Naive thymus-derived CD8-positive, alpha-beta T cell (primary cell): ENCODE measurements around the gene GRIN2C. TPM values are rescaled to one million over a fixed set of nuclear protein-coding genes. Genes with fewer than 3 reads are reported as not detected.

Source experiments
- ATAC-seq, 2 donors: fragments of 150-1000 bp; cut with Tn5 transposase in 1 of 2; sonication (Bioruptor Pico), chemical (Tn5 transposase) in 1 of 2; 1 replicate in 1 of 2; 2 replicates in 1 of 2; pipeline ENCODE4 v1.10.0; 2021; ENCODE audit warnings: mild to moderate bottlenecking in 2 of 2, moderate library complexity in 2 of 2
- POLR2A ChIA-PET: fragments of 350-600 bp; sonication (Branson Sonifier 250); formaldehyde crosslinking; loops from one replicate; lab custom pipeline; 2021; ENCODE audit warnings: antibody characterized with exemption; lab: Charles Lee
- DNase-seq, 10 donors: peaks; one replicate each; pipeline versions ENCODE4 v3.0.0 to v3.0.0-alpha.2; 2020 to 2022
- H3K27ac Mint-ChIP-seq, 10 donors: one replicate each; pipeline ENCODE4 v1.8.0; 2020 to 2022; ENCODE audit warnings: mild to moderate bottlenecking in 10 of 10, mixed read lengths in 10 of 10, moderate library complexity in 4 of 10, inconsistent platforms in 1 of 10
- H3K27me3 Mint-ChIP-seq, 5 donors: one replicate each; pipeline ENCODE4 v1.8.0; 2021 to 2022; ENCODE audit warnings: mixed read lengths in 5 of 5
- H3K36me3 Mint-ChIP-seq, 3 donors: one replicate each; pipeline ENCODE4 v1.8.0; 2020 to 2022; ENCODE audit warnings: mixed read lengths in 3 of 3, mild to moderate bottlenecking in 2 of 3, inconsistent platforms in 1 of 3
- H3K4me1 Mint-ChIP-seq, 4 donors: one replicate each; pipeline ENCODE4 v1.8.0; 2021 to 2022; ENCODE audit warnings: mixed read lengths in 4 of 4
- H3K4me3 Mint-ChIP-seq, 10 donors: one replicate each; pipeline ENCODE4 v1.8.0; 2020 to 2022; ENCODE audit warnings: mild to moderate bottlenecking in 10 of 10, mixed read lengths in 10 of 10, moderate library complexity in 6 of 10, inconsistent platforms in 1 of 10
- H3K9me3 Mint-ChIP-seq, 9 donors: one replicate each; pipeline ENCODE4 v1.8.0; 2020 to 2022; ENCODE audit warnings: mixed read lengths in 9 of 9, mild to moderate bottlenecking in 3 of 9, inconsistent platforms in 1 of 9, moderate library complexity in 1 of 9
- polyA plus RNA-seq, 3 donors: library from polyadenylated mRNA; unstranded; fragments of 300-500 nt; fragmentation: Illumina TruSeq; gene quantifications; one replicate each; pipeline ENCODE4 v1.2.3, GENCODE V29; 2021
- total RNA-seq, 8 experiments: library from RNA in 2 of 8; stranded (reverse) in 2 of 8; gene quantifications; one replicate each; pipeline ENCODE4 v1.2.3 and lab custom pipeline; 2021 to 2026

Gene GRIN2C
- total and polyA plus RNA-seq, 5 experiments from 2014 or later = 0.08 TPM; not detected in 3

DNA sequence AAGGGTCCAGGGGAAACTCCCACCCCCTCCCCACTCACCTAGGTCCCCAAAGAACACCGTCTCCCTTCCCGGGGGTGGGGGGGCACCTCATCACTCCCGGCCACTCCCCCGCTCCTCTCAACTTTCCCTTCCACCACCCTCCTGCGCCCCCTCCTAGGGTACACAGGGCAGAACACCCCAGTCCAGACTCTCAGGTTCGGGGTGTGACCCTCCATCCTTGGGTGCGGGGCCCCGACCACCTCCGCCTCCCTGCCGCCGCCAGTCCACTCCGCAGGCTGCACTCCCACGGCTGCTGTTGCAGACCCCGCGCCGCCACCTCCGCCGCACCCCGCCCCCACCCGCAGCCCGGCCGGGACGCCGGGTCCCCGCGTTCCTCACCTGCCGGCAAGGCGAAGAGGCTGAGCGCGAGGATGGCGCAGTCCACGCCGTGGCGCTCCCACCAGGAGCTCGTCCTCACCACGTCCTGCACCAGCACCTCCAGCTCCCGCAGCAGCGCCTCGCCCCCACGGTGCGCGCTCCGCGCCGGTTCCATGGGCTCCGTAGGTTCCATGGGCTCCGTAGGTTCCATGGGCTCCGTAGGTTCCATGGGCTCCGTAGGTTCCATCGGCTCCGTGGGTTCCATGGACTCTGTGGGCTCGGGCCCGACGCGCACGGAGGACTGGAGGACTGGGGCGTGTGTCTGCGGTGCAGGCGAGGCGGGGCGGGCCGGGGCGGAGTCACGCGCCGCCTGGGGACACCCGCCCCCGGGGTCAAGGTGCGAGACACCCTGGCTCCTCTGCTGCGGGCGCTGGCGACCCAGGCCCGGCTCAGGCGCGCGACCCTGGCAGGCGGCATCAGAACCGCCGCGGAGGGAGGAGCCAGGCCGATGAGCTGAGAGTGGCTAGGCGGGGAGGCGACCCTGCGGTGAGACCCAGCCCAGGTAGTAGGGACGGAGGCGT lies 33.6 kb upstream of the GRIN2C start, which contains the start of gene FADS6:
FADS6 (minus strand) TSS at position 660 of the 938 bp plus-strand sequence; CDS start at position 622, 38 bp downstream.
- peaks cover 21 to 57% (median 36%) of the 10 kb centered on the region in 5 donors for H3K27me3 Mint-ChIP-seq
- H3K4me1 Mint-ChIP-seq = peaks cover 2 to 9% (median 5%) of the 10 kb centered on the region in 4 donors
- no peaks in the 10 kb centered on the region for H3K9me3 Mint-ChIP-seq
- ATAC-seq (peak; percentile 70 to 72), DNase-seq (peak in 1 of 10 donors; percentile 11)
- no peaks in the 10 kb centered on the region for H3K36me3 Mint-ChIP-seq
- POLR2A ChIA-PET = interaction anchor here (0.8 kb wide), 1 partner anchor 15 kb away, joined by 3 read pairs; no protein-coding TSS in a partner anchor
- peak within 1 kb of the TSS; percentile 56 to 86 (median 74) for H3K4me3 Mint-ChIP-seq
- peak within 1 kb of the TSS in 2 of 10 donors; percentile 59 to 71 for H3K27ac Mint-ChIP-seq

DNA sequence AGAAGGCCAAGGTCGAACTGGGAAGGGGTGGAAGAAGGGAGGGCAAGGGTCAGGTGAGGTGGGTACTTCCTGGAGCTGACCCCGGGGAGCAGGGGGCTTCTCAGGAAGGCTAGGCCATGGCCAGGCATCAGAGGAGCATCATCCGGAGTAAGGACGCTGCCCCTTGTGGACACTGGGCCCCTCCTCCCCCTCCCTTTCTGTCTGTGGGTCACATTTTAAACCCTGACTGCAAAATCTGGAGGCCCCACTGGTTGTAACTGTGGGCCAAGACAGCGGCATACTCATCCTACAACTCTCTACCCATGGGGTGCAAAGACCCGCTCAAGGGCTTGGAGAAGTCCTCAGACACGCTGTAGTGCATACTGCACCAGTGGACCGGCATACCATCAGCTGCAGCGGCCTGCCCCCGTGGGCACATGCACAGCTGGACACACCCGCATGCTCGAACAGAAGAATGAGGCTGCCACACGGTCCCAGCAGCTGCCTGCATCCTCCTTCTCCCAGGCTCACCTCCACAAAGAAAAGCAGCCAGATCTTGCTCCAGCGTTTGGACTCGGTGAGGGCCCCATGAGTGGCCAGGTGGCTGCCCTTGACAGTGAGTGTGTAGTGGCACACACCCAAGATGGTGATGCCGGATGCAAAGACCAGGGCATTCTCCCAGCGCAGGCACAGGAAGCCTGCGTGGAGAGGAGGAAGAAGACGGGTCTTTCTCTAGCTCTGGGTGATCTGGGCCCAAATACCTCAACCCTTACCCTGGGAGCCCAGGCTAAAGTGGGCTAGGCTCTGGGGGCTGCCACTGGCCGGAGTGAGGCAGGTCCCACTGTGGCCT lies 32.5 kb upstream of the GRIN2C start:
- peaks cover 21 to 60% (median 36%) of the 10 kb centered on the region in 5 donors for H3K27me3 Mint-ChIP-seq
- POLR2A ChIA-PET = interaction anchor here (0.5 to 0.8 kb wide), 2 partner anchors 14 to 1497 kb away, joined by 3 read pairs; no protein-coding TSS in a partner anchor

DNA sequence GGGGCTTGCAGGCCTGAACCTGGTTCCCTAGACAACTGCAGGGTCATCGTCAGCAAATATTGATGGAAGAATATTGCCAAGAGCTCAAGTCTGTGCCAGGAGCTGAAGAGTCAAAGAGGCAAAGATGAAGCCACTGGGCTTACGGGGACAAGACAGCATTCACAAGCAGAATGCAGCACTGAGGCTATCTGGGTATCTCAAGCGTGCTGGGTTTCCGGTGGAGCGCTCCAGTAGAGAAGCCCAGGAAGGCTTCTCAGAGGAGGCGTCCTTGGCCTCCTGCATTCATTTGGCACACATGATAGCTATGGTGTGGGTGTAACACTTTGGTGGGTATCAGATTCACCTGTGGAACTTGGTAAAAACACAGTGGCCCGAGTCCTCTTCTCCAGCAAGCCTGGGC lies 30.9 kb upstream of the GRIN2C start:
- Mint-ChIP-seq H3K27ac (no peak overlapping the region), H3K27me3 (peaks cover 16 to 60% (median 29%) of the 10 kb centered on the region in 5 donors), H3K4me3 (no peak overlapping the region), H3K36me3 (no peaks in the 10 kb centered on the region), H3K9me3 (no peaks in the 10 kb centered on the region), H3K4me1 (peaks cover 3 to 9% (median 5%) of the 10 kb centered on the region in 4 donors)
- ATAC-seq = no peak
- POLR2A ChIA-PET = no interaction called here
- no peak for DNase-seq

More for the DNA sequence above, 32.5 kb upstream of the GRIN2C start:
- no peak overlapping the region for H3K27ac Mint-ChIP-seq
- DNase-seq (no peak), ATAC-seq (no peak)
- no peaks in the 10 kb centered on the region for H3K9me3 Mint-ChIP-seq
- no peaks in the 10 kb centered on the region for H3K36me3 Mint-ChIP-seq
- H3K4me1 Mint-ChIP-seq = peaks cover 2 to 9% (median 5%) of the 10 kb centered on the region in 4 donors
- peak overlapping the region in 3 of 10 donors; percentile 48 to 77 (median 61) for H3K4me3 Mint-ChIP-seq

DNA sequence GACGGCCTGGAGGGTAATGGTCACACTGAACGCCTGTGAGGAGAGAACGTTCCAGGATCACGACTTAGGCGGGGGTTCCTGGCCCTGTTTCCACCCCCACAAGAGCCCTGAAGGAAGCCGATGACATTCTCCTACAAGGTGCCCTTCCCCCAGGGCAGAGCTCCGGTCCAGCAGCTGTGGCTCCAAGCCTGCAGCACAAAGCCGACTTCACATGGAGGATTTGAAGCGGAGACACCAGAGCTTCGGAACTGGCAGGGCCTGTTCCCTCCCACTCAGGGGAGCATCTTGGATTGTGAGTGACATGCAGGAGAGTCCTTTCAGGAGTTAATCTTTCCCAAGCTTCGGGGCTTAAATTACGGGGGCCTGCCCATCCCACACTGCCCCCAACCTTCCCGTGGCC lies 28.8 kb upstream of the GRIN2C start:
- POLR2A ChIA-PET = no interaction called here
- ATAC-seq (no peak), DNase-seq (no peak)
- Mint-ChIP-seq H3K27ac (no peak overlapping the region), H3K27me3 (peaks cover 10 to 49% (median 23%) of the 10 kb centered on the region in 5 donors), H3K36me3 (no peaks in the 10 kb centered on the region), H3K4me3 (no peak overlapping the region), H3K4me1 (peaks cover 0 to 5% (median under 1%) of the 10 kb centered on the region in 4 donors), H3K9me3 (no peaks in the 10 kb centered on the region)

DNA sequence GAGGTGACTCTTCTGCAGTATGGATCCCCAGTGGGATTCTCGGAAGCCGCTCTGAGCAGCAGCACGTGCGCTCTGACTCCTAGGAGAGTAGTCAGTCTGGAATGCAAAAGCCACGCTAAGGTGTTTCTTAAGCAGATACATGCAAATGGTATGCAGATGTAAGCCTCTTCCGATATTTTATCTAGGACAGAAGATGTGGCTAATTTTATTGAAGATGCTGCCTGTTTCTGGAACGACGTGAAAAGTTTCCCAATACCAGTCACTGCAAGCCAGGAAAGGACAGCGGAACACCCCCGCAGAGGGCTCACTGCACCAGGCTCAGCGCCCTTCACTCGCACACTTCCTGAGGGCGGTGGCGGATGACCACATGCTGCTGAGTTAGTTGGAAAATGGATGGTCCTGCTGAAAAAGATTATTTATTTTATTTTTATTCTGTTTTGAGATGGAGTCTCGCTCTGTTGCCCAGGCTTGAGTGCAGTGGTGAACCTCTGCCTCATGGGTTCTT lies 23.6 kb upstream of the GRIN2C start:
- ATAC-seq = no peak
- Mint-ChIP-seq H3K4me1 (peaks cover 0 to 2% (median 0%) of the 10 kb centered on the region in 4 donors), H3K36me3 (no peaks in the 10 kb centered on the region), H3K9me3 (no peaks in the 10 kb centered on the region), H3K27me3 (peaks cover 6 to 21% (median 14%) of the 10 kb centered on the region in 5 donors), H3K27ac (no peak overlapping the region), H3K4me3 (no peak overlapping the region)
- DNase-seq = no peak
- POLR2A ChIA-PET = no interaction called here

DNA sequence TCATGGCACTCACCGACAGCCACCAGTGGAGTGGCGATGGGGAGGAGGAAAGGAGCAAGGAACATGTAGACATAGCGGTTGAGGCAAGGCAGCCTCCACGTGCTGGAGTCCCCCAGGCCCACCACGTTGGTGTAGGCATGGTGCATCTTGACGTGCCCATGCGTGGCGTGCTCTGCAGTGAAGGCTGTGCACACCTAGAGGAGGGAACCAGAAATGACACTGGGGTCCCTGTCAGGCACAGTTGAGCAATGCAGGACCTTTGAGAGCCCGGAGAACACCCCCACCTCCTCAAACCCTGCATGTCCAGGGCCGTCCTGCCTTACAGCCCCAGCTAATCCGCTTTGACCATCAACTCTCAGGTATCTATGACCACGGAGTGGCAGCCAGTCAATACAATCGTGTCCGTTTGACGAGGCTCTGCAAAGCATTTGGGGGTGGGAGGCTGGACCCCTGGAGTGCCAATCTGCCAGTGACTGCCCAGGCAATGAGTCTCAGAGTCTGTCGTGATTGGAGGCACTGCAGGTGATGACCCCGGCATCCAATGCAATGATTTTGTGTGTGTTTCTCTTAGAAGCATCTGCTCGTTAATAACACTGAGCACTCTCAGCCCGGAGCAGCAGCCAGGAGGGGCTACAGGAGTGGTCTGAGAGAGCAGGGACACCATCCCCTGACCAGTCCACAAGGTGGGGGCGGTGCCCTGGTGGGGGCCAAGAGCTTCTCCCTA lies 23.0 kb upstream of the GRIN2C start:
- Mint-ChIP-seq H3K9me3 (no peaks in the 10 kb centered on the region), H3K27ac (no peak overlapping the region), H3K4me3 (no peak overlapping the region), H3K36me3 (no peaks in the 10 kb centered on the region), H3K27me3 (peaks cover 6 to 21% (median 14%) of the 10 kb centered on the region in 5 donors), H3K4me1 (peaks cover 0 to 2% (median 0%) of the 10 kb centered on the region in 4 donors)
- POLR2A ChIA-PET = no interaction called here
- DNase-seq (no peak), ATAC-seq (no peak)

DNA sequence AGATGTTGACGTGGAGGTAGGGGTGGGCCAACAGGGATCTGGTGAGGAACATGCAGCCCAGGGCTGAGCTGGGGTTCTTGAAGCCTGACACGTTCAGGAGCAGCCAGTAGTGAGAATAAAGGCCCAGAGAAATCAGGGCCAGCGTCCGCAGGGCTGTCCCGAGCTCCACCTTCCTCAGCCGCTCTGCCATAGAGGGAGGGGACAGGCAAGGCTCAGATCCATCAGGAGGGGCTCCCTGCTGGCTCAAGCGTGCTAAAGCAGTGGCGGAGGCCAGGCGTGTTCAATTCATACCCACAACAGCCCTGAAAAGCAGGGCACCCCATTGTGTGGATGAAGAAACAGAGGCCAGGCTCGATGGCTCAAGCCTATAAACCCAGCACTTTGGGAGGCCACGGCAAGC lies 21.4 kb upstream of the GRIN2C start:
- Mint-ChIP-seq H3K27ac (no peak overlapping the region), H3K4me1 (no peaks in the 10 kb centered on the region), H3K4me3 (no peak overlapping the region), H3K36me3 (no peaks in the 10 kb centered on the region), H3K27me3 (peaks cover 2 to 21% (median 9%) of the 10 kb centered on the region in 5 donors), H3K9me3 (no peaks in the 10 kb centered on the region)
- no peak for DNase-seq
- no peak for ATAC-seq
- POLR2A ChIA-PET = no interaction called here

DNA sequence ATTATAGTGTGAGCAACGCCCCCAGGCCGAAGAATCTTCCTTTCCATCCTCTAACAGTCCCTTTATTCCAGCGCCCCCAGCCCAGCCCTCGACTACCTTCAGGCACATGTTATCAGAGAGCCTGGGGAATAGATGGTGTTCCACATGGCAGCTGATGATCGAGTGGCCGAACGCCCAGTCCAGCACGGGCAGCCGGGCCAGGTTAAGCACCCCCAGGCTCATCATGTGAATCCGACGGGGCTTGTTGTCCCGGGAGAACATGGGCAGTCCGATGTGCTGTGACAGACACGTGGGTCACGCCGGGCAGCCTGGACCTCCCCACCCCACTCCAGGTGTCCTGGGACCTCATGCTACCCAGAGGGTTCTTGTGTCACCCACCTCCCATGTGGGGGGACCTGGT lies 19.6 kb upstream of the GRIN2C start:
- Mint-ChIP-seq H3K4me1 (no peaks in the 10 kb centered on the region), H3K27me3 (peaks cover 0 to 4% (median 1%) of the 10 kb centered on the region in 5 donors), H3K27ac (peak overlapping the region in 1 of 10 donors; percentile 71), H3K36me3 (no peaks in the 10 kb centered on the region), H3K4me3 (no peak overlapping the region), H3K9me3 (no peaks in the 10 kb centered on the region)
- DNase-seq (no peak), ATAC-seq (no peak)
- POLR2A ChIA-PET = no interaction called here

DNA sequence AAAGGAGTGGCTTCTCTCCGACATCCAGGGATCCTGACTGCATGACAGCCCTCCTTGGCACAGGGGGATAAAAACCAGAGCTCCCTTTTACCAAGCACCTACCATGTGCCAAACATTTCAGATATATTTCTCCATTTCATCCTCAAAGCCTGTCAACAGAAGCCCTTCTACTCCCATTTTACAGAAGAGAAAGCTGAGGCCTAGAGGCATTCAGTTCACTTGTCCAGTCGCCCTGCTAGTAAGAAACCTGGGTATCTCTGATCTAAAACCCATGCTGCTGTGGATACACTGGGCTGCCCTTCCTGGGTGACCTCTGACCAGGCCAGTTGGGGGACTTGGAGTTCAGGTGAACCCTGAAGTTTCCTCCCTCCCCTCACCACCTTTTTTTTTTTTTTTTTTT lies 19.0 kb upstream of the GRIN2C start:
- DNase-seq (no peak), ATAC-seq (no peak)
- Mint-ChIP-seq H3K9me3 (no peaks in the 10 kb centered on the region), H3K27me3 (peaks cover 0 to 2% (median 0%) of the 10 kb centered on the region in 5 donors), H3K27ac (no peak overlapping the region), H3K4me3 (no peak overlapping the region), H3K36me3 (no peaks in the 10 kb centered on the region), H3K4me1 (peaks cover 2 to 5% (median 5%) of the 10 kb centered on the region in 4 donors)
- POLR2A ChIA-PET = interaction anchor here (0.6 to 0.9 kb wide), 2 partner anchors 14 to 175 kb away, joined by 3 to 6 read pairs; no protein-coding TSS in a partner anchor

DNA sequence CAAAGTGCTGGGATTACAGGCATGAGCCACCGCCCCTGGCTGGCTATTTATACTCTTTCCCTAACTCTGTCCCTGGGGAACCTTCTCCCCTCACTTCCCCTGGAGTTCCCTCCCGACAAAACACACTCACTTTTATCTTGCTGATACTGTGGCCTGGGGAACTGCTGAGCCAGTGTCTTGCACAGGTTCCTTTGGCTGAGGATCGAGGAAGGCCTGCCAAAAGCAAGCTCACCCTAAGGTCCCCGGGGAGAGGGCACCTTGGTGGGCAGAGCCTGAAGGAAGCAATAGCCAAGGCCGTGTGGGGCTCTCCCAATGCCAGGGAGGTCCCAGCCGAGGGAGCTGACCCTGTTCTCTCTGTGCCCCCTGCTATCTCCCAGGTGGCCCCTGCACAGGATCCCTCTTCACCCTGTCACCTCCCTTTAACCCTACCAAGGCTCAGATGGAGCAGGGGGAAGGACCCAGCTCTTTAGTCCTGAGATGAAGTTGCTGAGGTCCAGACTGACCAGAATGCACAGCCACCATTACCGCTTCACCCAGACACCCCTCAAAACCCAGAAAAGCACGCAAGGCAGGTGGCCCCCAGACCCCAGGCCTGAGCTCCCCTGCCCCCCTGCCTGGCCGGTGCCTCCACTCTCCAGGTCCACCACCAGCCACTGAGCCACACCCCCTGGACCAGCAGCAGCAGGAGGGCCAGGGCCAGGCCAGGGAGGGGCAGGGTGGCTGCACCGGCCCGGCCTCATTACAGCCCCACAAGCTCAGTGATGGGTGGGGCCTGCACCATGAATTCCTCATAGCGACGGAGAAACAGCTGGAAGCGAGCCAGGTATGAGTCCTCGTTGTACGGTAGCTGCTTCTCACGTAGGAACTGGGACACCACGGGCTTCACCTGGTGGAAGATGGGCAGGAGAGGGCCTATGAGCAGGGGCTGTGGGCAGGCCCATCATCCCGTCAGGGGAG lies 18.2 kb upstream of the GRIN2C start:
- Mint-ChIP-seq H3K4me1 (peaks cover 4 to 11% (median 7%) of the 10 kb centered on the region in 4 donors), H3K27me3 (peaks cover 0 to 2% (median 0%) of the 10 kb centered on the region in 5 donors), H3K36me3 (no peaks in the 10 kb centered on the region), H3K4me3 (no peak overlapping the region), H3K27ac (no peak overlapping the region), H3K9me3 (no peaks in the 10 kb centered on the region)
- POLR2A ChIA-PET = interaction anchor here (0.6 to 0.9 kb wide), 2 partner anchors 15 to 176 kb away, joined by 3 to 6 read pairs; no protein-coding TSS in a partner anchor
- ATAC-seq = no peak
- no peak for DNase-seq
